ENCODE results near the gene STK32B. TPM values are rescaled to one million over a fixed set of nuclear protein-coding genes. Genes with fewer than 3 reads are reported as not detected.

Gene STK32B
- total and polyA plus RNA-seq, 9 donors = 0.35 to 3.0 (median 1.2) TPM

- intact Hi-C loops (cut with DNase I) = no loop called here
- Histone ChIP-seq H3K4me3 (no peak overlapping the region), H3K4me1 (ENCODE audit: insufficient read depth) (no peaks in the 10 kb centered on the region), H3K9me3 (no peaks in the 10 kb centered on the region), H3K27ac (no peak overlapping the region), H3K36me3 (no peaks in the 10 kb centered on the region), H3K27me3 (no peaks in the 10 kb centered on the region)
- TF ChIP-seq CTCF (IDR thresholded peaks at IDR 0.05) (no peak), EP300 (IDR thresholded peaks at IDR 0.05) (no peak), POLR2A (IDR thresholded peaks at IDR 0.05) (no peak)
- DNase-seq = no peak
- WGBS, 3 donors = 90 to 94% (median 90%) methylated on average over 15 of the region's 15 CpGs
Observed at GRCh38 chr4:5463936-5464650, 412.8 kb downstream of the STK32B start.

GRCh38 chr4:5465529-5465928, 414.2 kb downstream of the STK32B start:
- Histone ChIP-seq H3K27ac (no peak overlapping the region), H3K27me3 (no peaks in the 10 kb centered on the region), H3K36me3 (no peaks in the 10 kb centered on the region), H3K4me3 (no peak overlapping the region), H3K9me3 (no peaks in the 10 kb centered on the region), H3K4me1 (ENCODE audit: insufficient read depth) (no peaks in the 10 kb centered on the region)
- WGBS, 3 donors = 88 to 93% (median 91%) methylated on average over 4 of the region's 4 CpGs
- TF ChIP-seq EP300 (IDR thresholded peaks at IDR 0.05) = no peak
- TF ChIP-seq POLR2A (IDR thresholded peaks at IDR 0.05) = no peak
- TF ChIP-seq CTCF (IDR thresholded peaks at IDR 0.05) = no peak
- no peak for DNase-seq
- intact Hi-C loops (cut with DNase I) = no loop called here

- DNase-seq = no peak
- Histone ChIP-seq H3K4me1 (ENCODE audit: insufficient read depth) (no peaks in the 10 kb centered on the region), H3K4me3 (no peak overlapping the region), H3K36me3 (no peaks in the 10 kb centered on the region), H3K27ac (no peak overlapping the region), H3K9me3 (no peaks in the 10 kb centered on the region), H3K27me3 (no peaks in the 10 kb centered on the region)
- 74 to 81% (median 81%) methylated on average over 9 of the region's 9 CpGs for WGBS, 3 donors
- intact Hi-C loops (cut with DNase I) = no loop called here
- no peak for TF ChIP-seq POLR2A (IDR thresholded peaks at IDR 0.05)
- TF ChIP-seq EP300 (IDR thresholded peaks at IDR 0.05) = no peak
- no peak for TF ChIP-seq CTCF (IDR thresholded peaks at IDR 0.05)
Observed at GRCh38 chr4:5465956-5466355, 414.7 kb downstream of the STK32B start.

GRCh38 chr4:5467111-5467510, 415.8 kb downstream of the STK32B start:
- Histone ChIP-seq H3K9me3 (no peaks in the 10 kb centered on the region), H3K4me1 (ENCODE audit: insufficient read depth) (no peaks in the 10 kb centered on the region), H3K36me3 (no peaks in the 10 kb centered on the region), H3K27ac (no peak overlapping the region), H3K27me3 (no peaks in the 10 kb centered on the region), H3K4me3 (no peak overlapping the region)
- 74 to 82% (median 75%) methylated on average over 13 of the region's 13 CpGs for WGBS, 3 donors
- no peak for DNase-seq
- TF ChIP-seq EP300 (IDR thresholded peaks at IDR 0.05) = no peak
- no peak for TF ChIP-seq POLR2A (IDR thresholded peaks at IDR 0.05)
- TF ChIP-seq CTCF (IDR thresholded peaks at IDR 0.05) = no peak
- intact Hi-C loops (cut with DNase I) = no loop called here
